KMS-11 (cell line): ENCODE data around the gene GPA33.

Experiments
- H2AFZ ChIP-seq: fragments of 200-600 bp; sonication (generic); 2 replicates; pipeline ENCODE4 v1.6.1; 2016; ENCODE audit warnings: antibody characterized with exemption, mixed run types, low read depth
- H3K27ac ChIP-seq: fragments of 200-600 bp; sonication (generic); 2 replicates; pipeline ENCODE4 v1.6.1; 2016; ENCODE audit warnings: mild to moderate bottlenecking, mixed run types
- H3K27me3 ChIP-seq: fragments of 200-600 bp; sonication (generic); 2 replicates; pipeline ENCODE4 v1.6.1; 2017; ENCODE audit warnings: mild to moderate bottlenecking, low read depth, mixed run types, moderate library complexity; ENCODE audit not compliant: insufficient read depth
- H3K36me3 ChIP-seq: fragments of 200-600 bp; sonication (generic); 2 replicates; pipeline ENCODE4 v1.6.1; 2017; ENCODE audit warnings: mild to moderate bottlenecking, mixed run types; ENCODE audit not compliant: insufficient read depth
- H3K4me1 ChIP-seq: fragments of 200-600 bp; sonication (generic); 2 replicates; pipeline ENCODE4 v1.6.1; 2016; ENCODE audit warnings: mild to moderate bottlenecking, low read depth, mixed run types; ENCODE audit not compliant: poor library complexity, severe bottlenecking
- H3K4me2 ChIP-seq: fragments of 200-600 bp; sonication (generic); 2 replicates; pipeline ENCODE4 v1.7.0; 2016; ENCODE audit warnings: mild to moderate bottlenecking, mixed run types
- H3K4me3 ChIP-seq: fragments of 200-600 bp; sonication (generic); IDR thresholded peaks from 2 replicates; pipeline ENCODE4 v1.6.1; 2017; ENCODE audit warnings: low read depth, low read length, mixed read lengths; ENCODE audit not compliant: insufficient read depth
- H3K79me2 ChIP-seq: fragments of 200-600 bp; sonication (generic); 2 replicates; pipeline ENCODE4 v1.6.1; 2016; ENCODE audit warnings: low read depth, mixed run types; ENCODE audit not compliant: insufficient read depth
- H3K9ac ChIP-seq: fragments of 200-600 bp; sonication (generic); 2 replicates; pipeline ENCODE4 v1.6.1; 2016; ENCODE audit warnings: mild to moderate bottlenecking, mixed run types
- H4K20me1 ChIP-seq: fragments of 200-600 bp; sonication (generic); 2 replicates; pipeline ENCODE4 v1.6.1; 2016; ENCODE audit warnings: mild to moderate bottlenecking, mixed run types; ENCODE audit not compliant: insufficient read depth
- TF ChIP-seq, protein P1 (sequence below): fragments of 200-600 bp; sonication (generic); conservative IDR thresholded peaks from 2 replicates; pipeline ENCODE4 v1.6.1; 2017; ENCODE audit warnings: low read depth, mild to moderate bottlenecking, antibody characterized with exemption, low read length, moderate library complexity, mixed read lengths

The GPA33 gene

DNA sequence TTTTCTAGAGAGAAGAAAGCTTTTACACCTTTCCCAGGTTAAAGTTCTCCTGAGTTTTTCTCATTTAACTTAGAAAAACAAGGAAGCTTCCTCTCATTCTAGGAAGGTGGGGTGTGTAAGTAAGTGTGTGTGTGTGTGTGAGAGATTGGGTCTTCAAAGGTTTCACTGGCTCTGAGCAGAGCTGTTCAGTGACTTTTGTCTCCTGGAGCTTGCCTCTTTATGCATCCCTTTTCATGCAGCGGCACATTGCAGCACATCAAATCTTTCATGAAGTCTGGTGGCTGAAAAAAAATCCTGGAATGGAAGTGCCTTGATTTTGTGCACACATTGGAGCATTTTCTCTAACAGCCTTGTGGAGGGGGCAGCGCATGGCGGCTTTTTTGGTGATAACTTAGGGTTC, 3.4 kb downstream of the GPA33 start:
- Histone ChIP-seq H3K36me3 (no peaks in the 10 kb centered on the region), H3K9ac (no peak overlapping the region), H2AFZ (no peak overlapping the region), H3K4me3 (no peak overlapping the region), H3K27ac (no peak overlapping the region), H3K4me1 (no peaks in the 10 kb centered on the region), H3K27me3 (no peaks in the 10 kb centered on the region), H3K4me2 (no peak overlapping the region), H4K20me1 (no peaks in the 10 kb centered on the region), H3K79me2 (no peaks in the 10 kb centered on the region)
- TF ChIP-seq, protein P1, sequence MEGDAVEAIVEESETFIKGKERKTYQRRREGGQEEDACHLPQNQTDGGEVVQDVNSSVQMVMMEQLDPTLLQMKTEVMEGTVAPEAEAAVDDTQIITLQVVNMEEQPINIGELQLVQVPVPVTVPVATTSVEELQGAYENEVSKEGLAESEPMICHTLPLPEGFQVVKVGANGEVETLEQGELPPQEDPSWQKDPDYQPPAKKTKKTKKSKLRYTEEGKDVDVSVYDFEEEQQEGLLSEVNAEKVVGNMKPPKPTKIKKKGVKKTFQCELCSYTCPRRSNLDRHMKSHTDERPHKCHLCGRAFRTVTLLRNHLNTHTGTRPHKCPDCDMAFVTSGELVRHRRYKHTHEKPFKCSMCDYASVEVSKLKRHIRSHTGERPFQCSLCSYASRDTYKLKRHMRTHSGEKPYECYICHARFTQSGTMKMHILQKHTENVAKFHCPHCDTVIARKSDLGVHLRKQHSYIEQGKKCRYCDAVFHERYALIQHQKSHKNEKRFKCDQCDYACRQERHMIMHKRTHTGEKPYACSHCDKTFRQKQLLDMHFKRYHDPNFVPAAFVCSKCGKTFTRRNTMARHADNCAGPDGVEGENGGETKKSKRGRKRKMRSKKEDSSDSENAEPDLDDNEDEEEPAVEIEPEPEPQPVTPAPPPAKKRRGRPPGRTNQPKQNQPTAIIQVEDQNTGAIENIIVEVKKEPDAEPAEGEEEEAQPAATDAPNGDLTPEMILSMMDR = no peak

GRCh38 chr1:167086033-167086432, 4.1 kb downstream of the GPA33 start:
- Histone ChIP-seq H3K4me3 (no peak overlapping the region), H4K20me1 (no peaks in the 10 kb centered on the region), H3K27ac (no peak overlapping the region), H2AFZ (no peak overlapping the region), H3K27me3 (no peaks in the 10 kb centered on the region), H3K4me2 (no peak overlapping the region), H3K36me3 (no peaks in the 10 kb centered on the region), H3K9ac (no peak overlapping the region), H3K79me2 (no peaks in the 10 kb centered on the region), H3K4me1 (no peaks in the 10 kb centered on the region)
- TF ChIP-seq, protein P1 = no peak

DNA sequence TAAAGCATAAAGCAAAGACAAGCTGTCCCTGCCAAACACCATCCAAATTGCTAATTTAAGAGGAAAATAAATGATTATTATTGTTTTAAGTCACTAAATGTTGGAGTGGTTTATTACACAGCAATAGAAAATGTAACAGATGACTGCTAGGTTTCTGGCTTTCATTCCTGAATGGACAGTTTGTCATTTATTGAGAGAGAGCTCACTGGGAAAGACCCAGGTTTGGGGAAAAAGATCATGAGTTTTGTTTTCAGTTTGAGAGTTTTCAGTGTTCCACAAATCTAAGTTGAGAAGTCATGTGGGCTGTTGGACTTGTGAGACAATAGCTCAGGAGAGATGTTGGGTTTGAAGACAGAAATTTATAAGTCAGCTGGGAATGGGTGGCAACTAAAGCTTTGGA, 5.4 kb downstream of the GPA33 start:
- Histone ChIP-seq H4K20me1 (no peaks in the 10 kb centered on the region), H3K27ac (no peak overlapping the region), H3K36me3 (no peaks in the 10 kb centered on the region), H2AFZ (no peak overlapping the region), H3K4me2 (no peak overlapping the region), H3K4me3 (no peak overlapping the region), H3K79me2 (no peaks in the 10 kb centered on the region), H3K9ac (no peak overlapping the region), H3K4me1 (no peaks in the 10 kb centered on the region), H3K27me3 (no peaks in the 10 kb centered on the region)
- TF ChIP-seq, protein P1 = no peak

DNA sequence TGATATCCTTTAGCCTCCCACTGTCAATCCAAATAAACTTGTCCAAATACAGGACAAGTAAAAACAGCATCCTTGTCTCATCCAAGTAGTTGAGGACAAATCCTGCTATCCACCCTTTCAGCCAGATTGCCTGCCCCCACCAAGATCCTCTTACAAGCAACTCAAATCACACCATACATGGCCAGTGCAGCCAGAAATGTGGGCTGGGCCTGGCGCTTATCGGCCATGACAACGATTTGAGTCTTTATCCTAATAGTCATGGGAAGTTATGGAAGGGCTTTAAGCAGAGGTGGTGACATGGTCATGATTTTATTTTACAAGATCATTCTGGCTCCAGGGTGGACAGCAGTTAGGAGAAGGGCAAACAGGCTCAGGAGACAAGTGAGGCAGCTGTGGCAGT, 6.3 kb downstream of the GPA33 start:
- Histone ChIP-seq H3K36me3 (no peaks in the 10 kb centered on the region), H3K27me3 (no peaks in the 10 kb centered on the region), H3K27ac (no peak overlapping the region), H3K9ac (no peak overlapping the region), H3K4me2 (no peak overlapping the region), H2AFZ (no peak overlapping the region), H3K4me3 (no peak overlapping the region), H4K20me1 (no peaks in the 10 kb centered on the region), H3K4me1 (no peaks in the 10 kb centered on the region), H3K79me2 (no peaks in the 10 kb centered on the region)
- TF ChIP-seq, protein P1 = no peak
